GM23338 (cell line): ENCODE data around the gene PDE4D. TPM values are rescaled to one million over a fixed set of nuclear protein-coding genes. Genes with fewer than 3 reads are reported as not detected.

Experiments used
- ATAC-seq: fragments of 200-7000 bp; cut with Tn5 transposase; 3 replicates; pipeline ENCODE4 v1.9.1; 2020
- DNase-seq: peaks from one replicate; pipeline ENCODE4 v3.0.0-alpha.2; 2015; ENCODE audit warnings: low spot score
- H2AFZ ChIP-seq: fragments of 200-600 bp; sonication (generic); 2 replicates; pipeline ENCODE4 v1.8.0; 2016; ENCODE audit warnings: antibody characterized with exemption, mild to moderate bottlenecking, moderate library complexity
- H3F3A ChIP-seq: fragments of 200-600 bp; sonication (generic); replicated peaks from 2 replicates; pipeline ENCODE4 v1.8.0; 2017; ENCODE audit warnings: antibody characterized with exemption, mixed run types, low read depth
- H3K27ac ChIP-seq: fragments of 200-600 bp; sonication (generic); 2 replicates; pipeline ENCODE4 v1.6.1; 2016; ENCODE audit warnings: low read depth
- H3K27me3 ChIP-seq: fragments of 200-600 bp; sonication (generic); 2 replicates; pipeline ENCODE4 v1.8.0; 2016; ENCODE audit warnings: mild to moderate bottlenecking, mixed run types, moderate library complexity; ENCODE audit not compliant: insufficient read depth
- H3K36me3 ChIP-seq: fragments of 200-600 bp; sonication (generic); 2 replicates; pipeline ENCODE4 v1.8.0; 2016; ENCODE audit warnings: mild to moderate bottlenecking; ENCODE audit not compliant: insufficient read depth
- H3K4me1 ChIP-seq: fragments of 200-600 bp; sonication (generic); 2 replicates; pipeline ENCODE4 v1.8.0; 2016; ENCODE audit warnings: mild to moderate bottlenecking, moderate library complexity; ENCODE audit not compliant: insufficient read depth
- H3K4me2 ChIP-seq: fragments of 200-600 bp; sonication (generic); 2 replicates; pipeline ENCODE4 v1.7.1; 2017; ENCODE audit warnings: mixed run types
- H3K4me3 ChIP-seq: fragments of 200-600 bp; sonication (generic); 2 replicates; pipeline ENCODE4 v1.6.1; 2016; ENCODE audit warnings: mixed run types
- H3K79me2 ChIP-seq: fragments of 200-600 bp; sonication (generic); replicated peaks from 2 replicates; pipeline ENCODE4 v1.8.0; 2017; ENCODE audit warnings: mild to moderate bottlenecking; ENCODE audit not compliant: insufficient read depth
- H3K9me2 ChIP-seq: fragments of 200-600 bp; sonication (generic); 2 replicates; pipeline ENCODE4 v1.8.0; 2017; ENCODE audit not compliant: insufficient read depth
- H4K20me1 ChIP-seq: fragments of 200-600 bp; sonication (generic); replicated peaks from 2 replicates; pipeline ENCODE4 v1.8.0; 2017; ENCODE audit warnings: mild to moderate bottlenecking; ENCODE audit not compliant: insufficient read depth
- H3K27ac Mint-ChIP-seq: 2 replicates; pipeline ENCODE4 v1.8.0; 2020; ENCODE audit warnings: inconsistent platforms, mild to moderate bottlenecking, moderate library complexity, mixed read lengths
- H3K27me3 Mint-ChIP-seq: 3 replicates; pipeline ENCODE4 v1.8.0; 2022; ENCODE audit warnings: low read depth, mild to moderate bottlenecking, moderate library complexity, mixed read lengths, inconsistent platforms; ENCODE audit not compliant: insufficient read depth, poor library complexity
- H3K36me3 Mint-ChIP-seq: 3 replicates; pipeline ENCODE4 v1.8.0; 2021; ENCODE audit warnings: low read depth, mild to moderate bottlenecking, inconsistent platforms, moderate library complexity, mixed read lengths
- H3K4me1 Mint-ChIP-seq: 3 replicates; pipeline ENCODE4 v1.8.0; 2020; ENCODE audit warnings: mild to moderate bottlenecking, inconsistent platforms, mixed read lengths
- H3K4me3 Mint-ChIP-seq: 3 replicates; pipeline ENCODE4 v1.8.0; 2021; ENCODE audit warnings: moderate library complexity, mild to moderate bottlenecking, inconsistent platforms, mixed read lengths
- H3K9me3 Mint-ChIP-seq: 3 replicates; pipeline ENCODE4 v1.8.0; 2020; ENCODE audit warnings: moderate library complexity, mild to moderate bottlenecking, inconsistent platforms, mixed read lengths
- CREB1 ChIP-seq: fragments of 250-450 bp; sonication (Bioruptor Pico); IDR thresholded peaks from 2 replicates; pipeline ENCODE4 v1.5.0; 2020; ENCODE audit warnings: low read depth, mild to moderate bottlenecking, moderate library complexity
- CTCF ChIP-seq, 2 experiments: fragments of 200-600 bp in 1 of 2; sonication (generic) in 1 of 2; conservative IDR thresholded peaks; 2 replicates each; pipeline versions ENCODE4 v1.5.1 to v1.6.1; 2016 to 2017; ENCODE audit warnings: antibody characterized with exemption in 2 of 2, low read depth in 2 of 2, mild to moderate bottlenecking in 2 of 2, moderate library complexity in 1 of 2
- ETS1 ChIP-seq: IDR thresholded peaks from 2 replicates; pipeline ENCODE4 v1.6.1; 2016; ENCODE audit warnings: antibody characterized with exemption
- NANOG ChIP-seq: IDR thresholded peaks from 2 replicates; pipeline ENCODE4 v1.6.1; 2016; ENCODE audit warnings: antibody characterized with exemption, borderline replicate concordance
- REST ChIP-seq: IDR thresholded peaks from one replicate; pipeline ENCODE4 v1.6.1; 2018; ENCODE audit warnings: antibody characterized with exemption; ENCODE audit not compliant: unreplicated experiment
- ZNF331 ChIP-seq: fragments of 250-450 bp; sonication (Bioruptor Pico); IDR thresholded peaks from 2 replicates; pipeline ENCODE4 v1.5.0; 2020; ENCODE audit warnings: low read depth, mild to moderate bottlenecking, moderate library complexity
- ZNF462 ChIP-seq: fragments of 250-450 bp; sonication (Bioruptor Pico); IDR thresholded peaks from 2 replicates; pipeline ENCODE4 v1.5.0; 2020; ENCODE audit warnings: mild to moderate bottlenecking, moderate library complexity
- polyA plus RNA-seq: library from polyadenylated mRNA; unstranded; fragments of >200 nt; fragmentation: Nextera tagmentation; extraction: Ambion mirVana; gene quantifications from 2 replicates; pipeline ENCODE4 v1.2.1, GENCODE V29; 2016
- total RNA-seq: library from RNA; depleted of rRNA; stranded (reverse); fragments of >200 nt; shearing (Covaris generic); gene quantifications from 2 replicates; pipeline ENCODE4 v1.2.3, GENCODE V29; 2014

Gene PDE4D
- total and polyA plus RNA-seq, 2 experiments from 2014 or later, result 2.1 to 4.7 TPM

- no peak for TF ChIP-seq CTCF (conservative IDR thresholded peaks at IDR 0.05; ENCODE audit: low read depth in 2 of 2)
- TF ChIP-seq CREB1 (CRISPR knock-in tag), result no peak
- TF ChIP-seq REST, result no peak
These were observed 37.2 kb downstream of the PDE4D start (continued) for GRCh38 chr5:59856358-59856757.

GRCh38 chr5:59850766-59851165 is 42.8 kb downstream of the PDE4D start:
- H3K27ac Mint-ChIP-seq, result no peak overlapping the region
- Histone ChIP-seq H3K27me3 (no peaks in the 10 kb centered on the region), H3K9me2 (no peaks in the 10 kb centered on the region; the same call in 1 of the 2 replicates), H2AFZ (no peak overlapping the region), H3K36me3 (no peaks in the 10 kb centered on the region), H3K79me2 (no peaks in the 10 kb centered on the region), H4K20me1 (no peaks in the 10 kb centered on the region), H3K27ac (no peak overlapping the region), H3K4me2 (no peak overlapping the region), H3K4me1 (no peaks in the 10 kb centered on the region), H3K4me3 (no peak overlapping the region), H3F3A (no peaks in the 10 kb centered on the region)
- ATAC-seq (no peak), DNase-seq (no peak)
- H3K4me1 Mint-ChIP-seq, result no peaks in the 10 kb centered on the region
- no peaks in the 10 kb centered on the region for H3K9me3 Mint-ChIP-seq
- H3K27me3 Mint-ChIP-seq, result no peaks in the 10 kb centered on the region
- H3K4me3 Mint-ChIP-seq, result no peak overlapping the region
- H3K36me3 Mint-ChIP-seq, result no peaks in the 10 kb centered on the region
- no peak for TF ChIP-seq NANOG
- no peak for TF ChIP-seq REST
- TF ChIP-seq CREB1 (CRISPR knock-in tag), result no peak
- no peak for TF ChIP-seq ETS1
- TF ChIP-seq ZNF331 (CRISPR knock-in tag), result no peak
- TF ChIP-seq ZNF462 (CRISPR knock-in tag), result no peak
